HEK293 (cell line): ENCODE data around the gene TSEN54.

Source experiments
- ZNF223 ChIP-seq: fragments of 450-650 bp; formaldehyde crosslinking; IDR thresholded peaks from 2 replicates; pipeline ENCODE4 v1.5.1; 2016; ENCODE audit warnings: missing biosample characterization, missing genetic modification characterization
- ZNF677 ChIP-seq: fragments of 450-650 bp; IDR thresholded peaks from 2 replicates; pipeline ENCODE4 v1.5.0; 2018; ENCODE audit warnings: missing biosample characterization, mild to moderate bottlenecking, missing genetic modification characterization, moderate library complexity
- ZSCAN18 ChIP-seq: fragments of 450-650 bp; formaldehyde crosslinking; IDR thresholded peaks from 2 replicates; pipeline ENCODE4 v1.5.1; 2016; ENCODE audit warnings: missing biosample characterization, missing genetic modification characterization
- TF ChIP-seq, protein P1 (sequence below): fragments of 450-650 bp; formaldehyde crosslinking; IDR thresholded peaks from 2 replicates; pipeline ENCODE4 v1.5.1; 2016; ENCODE audit warnings: missing biosample characterization, missing genetic modification characterization
- TF ChIP-seq, protein P2 (sequence below): fragments of 450-650 bp; formaldehyde crosslinking; IDR thresholded peaks from 2 replicates; pipeline ENCODE4 v1.5.1; 2016; ENCODE audit warnings: missing biosample characterization, missing genetic modification characterization

- TF ChIP-seq ZNF677 (tag by site-specific recombination) = no peak
- no peak; the same call in 1 of the 2 replicates for TF ChIP-seq ZSCAN18 (tag by site-specific recombination)
- 0 out of 2 replicates have a peak, but pooled peaks have one; percentile 43 for TF ChIP-seq ZNF223
- TF ChIP-seq, protein P1, sequence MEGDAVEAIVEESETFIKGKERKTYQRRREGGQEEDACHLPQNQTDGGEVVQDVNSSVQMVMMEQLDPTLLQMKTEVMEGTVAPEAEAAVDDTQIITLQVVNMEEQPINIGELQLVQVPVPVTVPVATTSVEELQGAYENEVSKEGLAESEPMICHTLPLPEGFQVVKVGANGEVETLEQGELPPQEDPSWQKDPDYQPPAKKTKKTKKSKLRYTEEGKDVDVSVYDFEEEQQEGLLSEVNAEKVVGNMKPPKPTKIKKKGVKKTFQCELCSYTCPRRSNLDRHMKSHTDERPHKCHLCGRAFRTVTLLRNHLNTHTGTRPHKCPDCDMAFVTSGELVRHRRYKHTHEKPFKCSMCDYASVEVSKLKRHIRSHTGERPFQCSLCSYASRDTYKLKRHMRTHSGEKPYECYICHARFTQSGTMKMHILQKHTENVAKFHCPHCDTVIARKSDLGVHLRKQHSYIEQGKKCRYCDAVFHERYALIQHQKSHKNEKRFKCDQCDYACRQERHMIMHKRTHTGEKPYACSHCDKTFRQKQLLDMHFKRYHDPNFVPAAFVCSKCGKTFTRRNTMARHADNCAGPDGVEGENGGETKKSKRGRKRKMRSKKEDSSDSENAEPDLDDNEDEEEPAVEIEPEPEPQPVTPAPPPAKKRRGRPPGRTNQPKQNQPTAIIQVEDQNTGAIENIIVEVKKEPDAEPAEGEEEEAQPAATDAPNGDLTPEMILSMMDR (tag by site-specific recombination) = peak; percentile 100
- TF ChIP-seq, protein P2, sequence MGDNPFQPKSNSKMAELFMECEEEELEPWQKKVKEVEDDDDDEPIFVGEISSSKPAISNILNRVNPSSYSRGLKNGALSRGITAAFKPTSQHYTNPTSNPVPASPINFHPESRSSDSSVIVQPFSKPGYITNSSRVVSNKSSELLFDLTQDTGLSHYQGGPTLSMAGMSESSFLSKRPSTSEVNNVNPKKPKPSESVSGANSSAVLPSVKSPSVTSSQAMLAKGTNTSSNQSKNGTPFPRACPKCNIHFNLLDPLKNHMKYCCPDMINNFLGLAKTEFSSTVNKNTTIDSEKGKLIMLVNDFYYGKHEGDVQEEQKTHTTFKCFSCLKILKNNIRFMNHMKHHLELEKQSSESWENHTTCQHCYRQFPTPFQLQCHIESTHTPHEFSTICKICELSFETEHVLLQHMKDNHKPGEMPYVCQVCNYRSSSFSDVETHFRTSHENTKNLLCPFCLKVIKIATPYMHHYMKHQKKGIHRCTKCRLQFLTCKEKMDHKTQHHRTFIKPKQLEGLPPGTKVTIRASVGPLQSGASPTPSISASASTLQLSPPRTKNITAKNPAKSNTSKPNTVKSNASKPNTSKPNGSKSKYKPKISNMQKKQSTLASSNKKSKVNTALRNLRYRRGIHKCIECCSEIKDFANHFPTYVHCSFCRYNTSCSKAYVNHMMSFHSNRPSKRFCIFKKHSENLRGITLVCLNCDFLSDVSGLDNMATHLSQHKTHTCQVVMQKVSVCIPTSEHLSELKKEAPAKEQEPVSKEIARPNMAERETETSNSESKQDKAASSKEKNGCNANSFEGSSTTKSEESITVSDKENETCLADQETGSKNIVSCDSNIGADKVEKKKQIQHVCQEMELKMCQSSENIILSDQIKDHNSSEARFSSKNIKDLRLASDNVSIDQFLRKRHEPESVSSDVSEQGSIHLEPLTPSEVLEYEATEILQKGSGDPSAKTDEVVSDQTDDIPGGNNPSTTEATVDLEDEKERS (tag by site-specific recombination) = no peak
These were observed 653 bp upstream of the TSEN54 start, which contains the start of gene CASKIN2 for GRCh38 chr17:75515496-75516254.
